ENCODE measurements around the gene C18orf54.

DNA sequence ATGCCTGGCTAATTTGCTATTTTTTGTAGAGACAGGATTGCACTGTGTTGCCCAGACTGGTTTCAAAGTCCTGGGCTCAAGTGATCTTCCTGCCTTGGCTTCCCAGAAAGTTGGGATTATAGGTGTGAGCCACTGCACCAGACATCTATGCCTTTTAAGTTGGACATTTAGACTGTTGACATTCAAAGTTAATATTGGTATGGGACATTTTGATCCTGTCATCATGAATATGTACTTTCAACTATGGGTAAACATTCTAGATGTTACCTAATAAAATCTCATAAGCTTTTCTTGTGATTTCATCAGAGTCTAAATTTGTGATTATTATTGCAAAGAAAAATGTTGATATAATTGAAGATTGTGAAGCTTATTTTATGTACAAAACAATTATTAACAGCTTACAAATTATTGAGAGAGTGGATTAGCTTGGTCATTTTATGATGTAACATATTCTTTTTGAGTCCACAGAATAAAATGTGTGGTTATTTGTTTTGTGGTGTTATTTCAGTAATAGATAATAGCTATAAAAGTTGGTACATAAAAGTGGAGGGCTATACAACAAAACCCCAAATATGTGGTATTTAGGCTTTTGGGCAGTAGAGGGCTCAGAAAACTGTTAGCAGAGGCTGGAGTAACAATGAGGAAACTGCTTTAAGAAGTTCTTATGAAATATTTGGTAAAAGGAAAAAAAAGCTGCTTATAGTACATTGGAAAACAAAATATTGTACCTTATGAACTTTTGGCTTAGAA is 41.5 kb upstream of the C18orf54 start:
- TF ChIP-seq, protein P1, sequence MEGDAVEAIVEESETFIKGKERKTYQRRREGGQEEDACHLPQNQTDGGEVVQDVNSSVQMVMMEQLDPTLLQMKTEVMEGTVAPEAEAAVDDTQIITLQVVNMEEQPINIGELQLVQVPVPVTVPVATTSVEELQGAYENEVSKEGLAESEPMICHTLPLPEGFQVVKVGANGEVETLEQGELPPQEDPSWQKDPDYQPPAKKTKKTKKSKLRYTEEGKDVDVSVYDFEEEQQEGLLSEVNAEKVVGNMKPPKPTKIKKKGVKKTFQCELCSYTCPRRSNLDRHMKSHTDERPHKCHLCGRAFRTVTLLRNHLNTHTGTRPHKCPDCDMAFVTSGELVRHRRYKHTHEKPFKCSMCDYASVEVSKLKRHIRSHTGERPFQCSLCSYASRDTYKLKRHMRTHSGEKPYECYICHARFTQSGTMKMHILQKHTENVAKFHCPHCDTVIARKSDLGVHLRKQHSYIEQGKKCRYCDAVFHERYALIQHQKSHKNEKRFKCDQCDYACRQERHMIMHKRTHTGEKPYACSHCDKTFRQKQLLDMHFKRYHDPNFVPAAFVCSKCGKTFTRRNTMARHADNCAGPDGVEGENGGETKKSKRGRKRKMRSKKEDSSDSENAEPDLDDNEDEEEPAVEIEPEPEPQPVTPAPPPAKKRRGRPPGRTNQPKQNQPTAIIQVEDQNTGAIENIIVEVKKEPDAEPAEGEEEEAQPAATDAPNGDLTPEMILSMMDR (IDR thresholded peaks at IDR 0.05): no peak
- no peak for TF ChIP-seq EZH2 (IDR thresholded peaks at IDR 0.05; ENCODE audit: borderline replicate concordance, insufficient read depth, low read depth, low read length, poor library complexity, severe bottlenecking)
